Endothelial cell of umbilical vein (primary cell): ENCODE data around the gene PLA2R1. TPM values are rescaled to one million over a fixed set of nuclear protein-coding genes. Genes with fewer than 3 reads are reported as not detected.

Source experiments
- BruUV-seq: library from RNA; stranded (reverse); fragments of 400-500 nt; replicated peaks from 2 replicates; lab custom pipeline; 2021; lab: Mats Ljungman, UMichigan
- CTCF ChIA-PET: fragments of 300-600, 350-600 bp; sonication (Branson Sonifier 250); formaldehyde crosslinking; loops from one replicate; lab custom pipeline; 2021; ENCODE audit warnings: antibody characterized with exemption, inconsistent platforms; lab: Charles Lee
- POLR2A ChIA-PET: fragments of 300-600, 350-600 bp; sonication (Branson Sonifier 250); formaldehyde crosslinking; loops from one replicate; lab custom pipeline; 2021; ENCODE audit warnings: antibody characterized with exemption, inconsistent platforms; lab: Charles Lee
- DNase-seq: peaks from one replicate; pipeline ENCODE4 v3.0.0-alpha.2; 2011; ENCODE audit warnings: low read depth, low spot score
- FAIRE-seq: peaks from 2 replicates; lab custom pipeline; 2011; peaks lifted over from hg19 to GRCh38; lab: Jason Lieb, UNC
- H2AFZ ChIP-seq: 2 replicates; pipeline ENCODE4 v1.6.0; 2012; ENCODE audit warnings: low read depth, low read length, control low read depth, inconsistent platforms
- H3K27ac ChIP-seq: 2 replicates; pipeline ENCODE4 v1.5.1; 2011; ENCODE audit warnings: low read depth, mild to moderate bottlenecking, control low read depth, low read length, moderate library complexity; ENCODE audit not compliant: insufficient read depth
- H3K27me3 ChIP-seq, 2 experiments: 2 replicates each; pipeline versions ENCODE4 v1.6.0 to v1.6.1; 2011; ENCODE audit warnings: low read length in 2 of 2, mixed read lengths in 1 of 2; ENCODE audit not compliant: control insufficient read depth in 2 of 2, insufficient read depth in 2 of 2
- H3K36me3 ChIP-seq, 2 experiments: 2 replicates in 1 of 2; 3 replicates in 1 of 2; pipeline ENCODE4 v1.5.1; 2011; ENCODE audit warnings: low read length in 2 of 2, mild to moderate bottlenecking in 1 of 2, moderate library complexity in 1 of 2; ENCODE audit not compliant: control insufficient read depth in 2 of 2, insufficient read depth in 2 of 2; ENCODE audit errors: extremely low read depth in 1 of 2
- H3K4me1 ChIP-seq: 3 replicates; pipeline ENCODE4 v1.5.1; 2011; ENCODE audit warnings: mild to moderate bottlenecking, low read length; ENCODE audit not compliant: control insufficient read depth, insufficient read depth; ENCODE audit errors: extremely low read depth
- H3K4me2 ChIP-seq: 2 replicates; pipeline ENCODE4 v1.6.1; 2011; ENCODE audit warnings: low read length, control low read depth, mixed read lengths; ENCODE audit not compliant: insufficient read depth
- H3K4me3 ChIP-seq, 3 experiments: fragments of 200-600 bp in 1 of 3; sonication (generic), shearing (Covaris generic) in 1 of 3; replicated peaks in 1 of 3; 2 replicates each; pipeline ENCODE4 v1.5.1; 2011 to 2016; ENCODE audit warnings: control low read depth in 3 of 3, low read length in 3 of 3, mild to moderate bottlenecking in 2 of 3, inconsistent platforms in 1 of 3, low read depth in 1 of 3, moderate library complexity in 1 of 3; ENCODE audit not compliant: insufficient read depth in 1 of 3
- H3K79me2 ChIP-seq: 2 replicates; pipeline ENCODE4 v1.6.0; 2012; ENCODE audit warnings: low read length, inconsistent platforms; ENCODE audit not compliant: control insufficient read depth, insufficient read depth
- H3K9ac ChIP-seq: replicated peaks from 2 replicates; pipeline ENCODE3; 2011; ENCODE audit warnings: low read length, control low read depth; ENCODE audit not compliant: insufficient read depth; ENCODE audit errors: extremely low read depth
- H3K9me1 ChIP-seq: replicated peaks from 3 replicates; pipeline ENCODE4 v1.6.0; 2011; ENCODE audit warnings: mild to moderate bottlenecking, low read length; ENCODE audit not compliant: control insufficient read depth, insufficient read depth; ENCODE audit errors: extremely low read depth
- H3K9me3 ChIP-seq: replicated peaks from 2 replicates; pipeline ENCODE4 v1.5.1; 2012; ENCODE audit warnings: low read length, inconsistent platforms; ENCODE audit not compliant: control insufficient read depth, insufficient read depth
- H4K20me1 ChIP-seq: replicated peaks from 2 replicates; pipeline ENCODE3; 2011; ENCODE audit warnings: mild to moderate bottlenecking, low read length; ENCODE audit not compliant: control insufficient read depth, insufficient read depth; ENCODE audit errors: extremely low read depth
- CTCF ChIP-seq, 2 donors: IDR thresholded peaks; 1 replicate in 1 of 2; 2 replicates in 1 of 2; pipeline ENCODE4 v1.5.1; 2011; ENCODE audit warnings: low read length in 2 of 2, mild to moderate bottlenecking in 2 of 2, moderate library complexity in 2 of 2, control low read depth in 1 of 2, inconsistent platforms in 1 of 2, low read depth in 1 of 2; ENCODE audit not compliant: insufficient read depth in 1 of 2; ENCODE audit errors: extremely low read depth in 1 of 2
- EZH2 ChIP-seq: IDR thresholded peaks from 2 replicates; pipeline ENCODE4 v1.6.1; 2012; ENCODE audit warnings: borderline replicate concordance, low read depth, mild to moderate bottlenecking, moderate library complexity, low read length, inconsistent platforms; ENCODE audit not compliant: severe bottlenecking
- FOS ChIP-seq: IDR thresholded peaks from 2 replicates; pipeline ENCODE4 v1.6.1; 2011; ENCODE audit warnings: mild to moderate bottlenecking, low read length, moderate library complexity, borderline replicate concordance; ENCODE audit not compliant: insufficient read depth
- GATA2 ChIP-seq: IDR thresholded peaks from 2 replicates; pipeline ENCODE4 v1.7.0; 2011; ENCODE audit warnings: low read depth, mild to moderate bottlenecking, moderate library complexity, mixed read lengths, low read length; ENCODE audit not compliant: insufficient read length, insufficient read depth
- JUN ChIP-seq: IDR thresholded peaks from 2 replicates; pipeline ENCODE4 v1.6.1; 2011; ENCODE audit warnings: borderline replicate concordance, low read depth; ENCODE audit not compliant: insufficient read length, insufficient read depth
- MYC ChIP-seq: IDR thresholded peaks from one replicate; pipeline ENCODE4 v1.6.1; 2011; ENCODE audit warnings: mild to moderate bottlenecking, low read depth, low read length
- POLR2A ChIP-seq: IDR thresholded peaks from 2 replicates; pipeline ENCODE4 v1.6.1; 2012; ENCODE audit warnings: low read depth, mild to moderate bottlenecking, control low read depth, low read length
- POLR2AphosphoS5 ChIP-seq: IDR thresholded peaks from 2 replicates; pipeline ENCODE4 v1.6.1; 2012; ENCODE audit warnings: low read depth, mild to moderate bottlenecking, control low read depth, low read length, moderate library complexity; ENCODE audit not compliant: insufficient read depth
- dilution Hi-C: fragments of 300-500 bp; cut with MboI; formaldehyde crosslinking; loops from one replicate; pipeline ENCODE4 v1.15.0; 2019; ENCODE audit warnings: low sequenced_read_pairs; ENCODE audit not compliant: extremely low pct_ligation_motif_present
- intact Hi-C: fragments of 100-400 bp; cut with micrococcal nuclease; formaldehyde crosslinking; loops from one replicate; pipeline ENCODE4 v1.10.0; 2022
- polyA plus RNA-seq, 4 experiments: library from polyadenylated mRNA; depleted of rRNA in 3 of 4; stranded (reverse) in 3 of 4; unstranded in 1 of 4; fragments of >200 nt; gene quantifications; 2 replicates each; pipeline versions ENCODE4 v1.2.1 to v1.2.3, GENCODE V29; 2011 to 2012; ENCODE audit warnings: missing spikeins in 1 of 4
- total RNA-seq: library from RNA; stranded (reverse); gene quantifications from 2 replicates; pipeline ENCODE4 v1.2.3, GENCODE V29; 2021
- TF ChIP-seq, protein P1 (sequence below): IDR thresholded peaks from 2 replicates; pipeline ENCODE4 v1.6.1; 2011; ENCODE audit not compliant: insufficient read depth, insufficient read length

The PLA2R1 gene
- total and polyA plus RNA-seq, 2 donors (not counting 3 experiments of a cell fraction or from before 2014, with no cell fraction given): 6.9 to 14.4 TPM

DNA sequence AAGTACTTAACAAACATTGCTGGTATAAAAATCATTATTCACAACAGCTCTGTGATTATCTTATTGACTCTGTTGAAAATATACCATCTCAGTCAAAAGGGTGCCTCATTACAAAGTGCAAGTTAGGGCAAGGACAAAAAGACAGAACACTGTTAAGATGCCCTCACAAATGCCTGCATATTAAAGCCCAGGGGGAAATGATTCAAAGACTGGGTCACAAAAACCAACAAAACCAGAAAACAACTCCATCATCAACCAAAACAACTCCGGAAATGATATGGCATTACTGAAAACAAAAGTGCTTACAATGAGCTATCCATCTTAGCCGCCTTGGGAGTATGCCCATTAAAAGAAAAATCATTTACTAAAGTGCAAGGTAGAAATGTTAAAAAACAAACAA is 9.9 kb downstream of the PLA2R1 start:
- no TSS peak for BruUV-seq

More for the DNA sequence above, 9.9 kb downstream of the PLA2R1 start:
- intact Hi-C loops (loop anchor here (1.0 kb wide), 1 partner anchor 13 kb away; no protein-coding TSS in a partner anchor), dilution Hi-C loops (no loop called here)
- Histone ChIP-seq H3K4me1 (peaks cover 25% of the 10 kb centered on the region), H3K9me1 (no peaks in the 10 kb centered on the region), H3K9me3 (no peaks in the 10 kb centered on the region), H3K9ac (no peak overlapping the region), H3K79me2 (peaks cover 19% of the 10 kb centered on the region), H3K4me3 (no peak overlapping the region), H3K4me2 (peak overlapping the region; percentile 56), H2AFZ (no peak overlapping the region), H3K27ac (peak overlapping the region; percentile 52), H3K36me3 (no peaks in the 10 kb centered on the region), H4K20me1 (no peaks in the 10 kb centered on the region), H3K27me3 (no peaks in the 10 kb centered on the region)
- CTCF ChIA-PET: interaction anchor here (1.3 to 1.8 kb wide), 2 partner anchors 11 to 13 kb away, joined by 5 read pairs; no protein-coding TSS in a partner anchor
- POLR2A ChIA-PET: no interaction called here
- FAIRE-seq: peak; percentile 54
- peak; percentile 39 for DNase-seq
- TF ChIP-seq, protein P1, sequence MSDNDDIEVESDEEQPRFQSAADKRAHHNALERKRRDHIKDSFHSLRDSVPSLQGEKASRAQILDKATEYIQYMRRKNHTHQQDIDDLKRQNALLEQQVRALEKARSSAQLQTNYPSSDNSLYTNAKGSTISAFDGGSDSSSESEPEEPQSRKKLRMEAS: no peak
- TF ChIP-seq POLR2A (no peak), MYC (no peak), EZH2 (no peak), GATA2 (no peak), CTCF (IDR thresholded peaks at IDR 0.05; ENCODE audit: extremely low read depth in 1 of 2, insufficient read depth in 1 of 2, low read depth in 1 of 2, low read length in 2 of 2) (no peak), FOS (peak; percentile 23), POLR2AphosphoS5 (peak; percentile 23), JUN (no peak)
